ENCODE measurements around the gene WDR26.
"Not testable (repeated sequence)": the region's sequence is repeated elsewhere in the genome, so short reads cannot be mapped to it uniquely, and the experiment has no call there.

WDR26 gene

DNA sequence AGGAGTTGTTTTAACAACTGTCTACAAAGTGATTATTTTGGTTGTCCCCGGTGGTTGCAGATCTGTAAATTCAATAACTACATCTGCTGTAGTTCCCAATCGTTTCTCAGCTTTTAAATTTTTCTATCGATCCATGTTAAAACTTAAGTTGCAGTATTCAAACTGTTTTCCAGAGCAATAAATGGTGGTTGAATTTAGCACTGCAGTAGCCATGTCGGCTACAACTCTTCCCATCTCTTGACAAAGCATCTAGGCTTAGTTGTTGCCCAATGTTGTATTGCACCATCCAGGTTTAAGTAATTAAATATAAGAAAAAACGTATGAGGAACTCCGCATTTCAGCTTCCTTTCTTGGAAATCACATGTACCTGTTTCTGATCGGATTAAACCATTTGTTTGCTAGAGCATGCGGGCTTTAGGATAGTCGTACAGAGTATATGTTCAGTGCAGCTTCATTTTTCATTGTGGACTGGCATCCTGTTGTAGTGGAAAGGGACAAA, 76.9 kb downstream of the WDR26 start:
- TF ChIP-seq, protein P1, sequence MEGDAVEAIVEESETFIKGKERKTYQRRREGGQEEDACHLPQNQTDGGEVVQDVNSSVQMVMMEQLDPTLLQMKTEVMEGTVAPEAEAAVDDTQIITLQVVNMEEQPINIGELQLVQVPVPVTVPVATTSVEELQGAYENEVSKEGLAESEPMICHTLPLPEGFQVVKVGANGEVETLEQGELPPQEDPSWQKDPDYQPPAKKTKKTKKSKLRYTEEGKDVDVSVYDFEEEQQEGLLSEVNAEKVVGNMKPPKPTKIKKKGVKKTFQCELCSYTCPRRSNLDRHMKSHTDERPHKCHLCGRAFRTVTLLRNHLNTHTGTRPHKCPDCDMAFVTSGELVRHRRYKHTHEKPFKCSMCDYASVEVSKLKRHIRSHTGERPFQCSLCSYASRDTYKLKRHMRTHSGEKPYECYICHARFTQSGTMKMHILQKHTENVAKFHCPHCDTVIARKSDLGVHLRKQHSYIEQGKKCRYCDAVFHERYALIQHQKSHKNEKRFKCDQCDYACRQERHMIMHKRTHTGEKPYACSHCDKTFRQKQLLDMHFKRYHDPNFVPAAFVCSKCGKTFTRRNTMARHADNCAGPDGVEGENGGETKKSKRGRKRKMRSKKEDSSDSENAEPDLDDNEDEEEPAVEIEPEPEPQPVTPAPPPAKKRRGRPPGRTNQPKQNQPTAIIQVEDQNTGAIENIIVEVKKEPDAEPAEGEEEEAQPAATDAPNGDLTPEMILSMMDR (IDR thresholded peaks at IDR 0.05; ENCODE audit: low read depth, low read length), result no peak
- in situ Hi-C loops (cut with HindIII; ENCODE audit: low sequenced_read_pairs), result no loop called here
- DNase-seq (ENCODE audit: low read depth, low spot score), result no peak
- H3K4me3 ChIP-seq (ENCODE audit: low read depth, low read length), result peak overlapping the region; percentile 76

GRCh38 chr1:224356685-224357625, 77.6 kb downstream of the WDR26 start, which contains the start of gene CNIH4:
CNIH4 (plus strand) TSS chr1:224356879; CDS start chr1:224356925, 46 bp downstream.
- DNase-seq (ENCODE audit: low read depth, low spot score), result peak; percentile 96
- TF ChIP-seq, protein P1 (IDR thresholded peaks at IDR 0.05; ENCODE audit: low read depth, low read length), result no peak
- H3K4me3 ChIP-seq (ENCODE audit: low read depth, low read length), result peak within 1 kb of the TSS; percentile 76
- in situ Hi-C loops (cut with HindIII; ENCODE audit: low sequenced_read_pairs), result no loop called here

- no peak for DNase-seq (ENCODE audit: low read depth, low spot score)
- no peak overlapping the region for H3K4me3 ChIP-seq (ENCODE audit: low read depth, low read length)
- TF ChIP-seq, protein P1 (IDR thresholded peaks at IDR 0.05; ENCODE audit: low read depth, low read length), result no peak
- in situ Hi-C loops (cut with HindIII; ENCODE audit: low sequenced_read_pairs), result no loop called here
Measured at GRCh38 chr1:224353975-224354925, 80.3 kb downstream of the WDR26 start.

DNA sequence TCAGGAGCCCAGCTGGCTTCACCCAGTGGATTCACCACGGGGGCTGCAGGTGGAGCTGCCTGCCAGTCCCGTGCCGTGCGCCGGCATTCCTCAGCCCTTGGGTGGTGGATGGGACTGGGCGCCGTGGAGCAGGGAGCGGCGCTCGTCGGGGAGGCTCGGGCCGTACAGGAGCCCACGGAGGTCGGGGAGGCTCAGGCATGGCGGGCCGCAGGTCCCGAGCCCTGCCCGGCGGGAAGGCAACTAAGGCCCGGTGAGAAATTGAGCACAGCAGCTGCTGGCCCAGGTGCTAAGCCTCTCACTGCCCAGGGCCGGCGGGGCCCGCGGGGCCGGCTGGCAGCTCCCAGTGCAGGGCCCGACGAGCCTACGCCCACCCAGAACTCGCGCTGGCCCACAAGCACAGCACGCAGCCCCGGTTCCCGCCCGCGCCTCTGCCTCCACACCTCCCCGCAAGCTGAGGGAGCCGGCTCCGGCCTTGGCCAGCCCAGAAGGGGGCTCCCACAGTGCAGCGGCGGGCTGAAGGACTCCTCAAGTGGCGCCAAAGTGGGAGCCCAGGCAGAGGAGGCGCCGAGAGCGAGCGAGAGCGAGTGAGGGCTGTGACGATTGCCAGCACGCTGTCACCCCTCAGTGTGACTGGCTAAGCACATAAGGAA, 82.0 kb downstream of the WDR26 start:
- DNase-seq (ENCODE audit: low read depth, low spot score); H3K4me3 ChIP-seq (ENCODE audit: low read depth, low read length); in situ Hi-C loops (cut with HindIII; ENCODE audit: low sequenced_read_pairs): not testable (repeated sequence)

DNA sequence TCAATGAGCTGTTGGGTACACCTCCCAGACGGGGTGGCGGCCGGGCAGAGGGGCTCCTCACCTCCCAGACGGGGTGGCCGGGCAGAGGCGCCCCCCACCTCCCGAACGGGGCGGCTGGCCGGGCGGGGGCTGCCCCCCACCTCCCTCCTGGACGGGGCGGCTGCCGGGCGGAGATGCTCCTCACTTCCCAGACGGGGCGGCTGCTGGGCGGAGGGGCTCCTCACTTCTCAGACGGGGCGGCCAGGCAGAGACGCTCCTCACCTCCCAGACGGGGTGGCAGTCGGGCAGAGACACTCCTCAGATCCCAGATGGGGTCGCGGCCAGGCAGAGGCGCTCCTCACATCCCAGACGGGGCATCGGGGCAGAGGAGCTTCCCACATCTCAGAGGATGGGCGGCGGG, 84.9 kb downstream of the WDR26 start:
- DNase-seq (ENCODE audit: low read depth, low spot score); H3K4me3 ChIP-seq (ENCODE audit: low read depth, low read length); in situ Hi-C loops (cut with HindIII; ENCODE audit: low sequenced_read_pairs): not testable (repeated sequence)

GRCh38 chr1:224348137-224348536, 86.5 kb downstream of the WDR26 start:
- in situ Hi-C loops (cut with HindIII; ENCODE audit: low sequenced_read_pairs), result no loop called here
- no peak for DNase-seq (ENCODE audit: low read depth, low spot score)
- H3K4me3 ChIP-seq (ENCODE audit: low read depth, low read length), result no peak overlapping the region
- TF ChIP-seq, protein P1 (IDR thresholded peaks at IDR 0.05; ENCODE audit: low read depth, low read length), result no peak

- DNase-seq (ENCODE audit: low read depth, low spot score), result no peak
- in situ Hi-C loops (cut with HindIII; ENCODE audit: low sequenced_read_pairs), result no loop called here
Measured at GRCh38 chr1:224343679-224344078, 90.9 kb downstream of the WDR26 start.

GRCh38 chr1:224340453-224341384, 93.9 kb downstream of the WDR26 start:
- in situ Hi-C loops (cut with HindIII; ENCODE audit: low sequenced_read_pairs); DNase-seq (ENCODE audit: low read depth, low spot score): not testable (repeated sequence)
- H3K4me3 ChIP-seq (ENCODE audit: low read depth, low read length), result peak overlapping the region; percentile 52

More at GRCh38 chr1:224343679-224344078, 90.9 kb downstream of the WDR26 start:
- no peak overlapping the region for H3K4me3 ChIP-seq (ENCODE audit: low read depth, low read length)
- TF ChIP-seq, protein P1 (IDR thresholded peaks at IDR 0.05; ENCODE audit: low read depth, low read length), result no peak
